Breast epithelium (tissue), 3 donors: Measurements from ENCODE around the gene SLC35A4.

Source experiments
- POLR2A ChIP-seq: fragments of 450-650 bp; IDR thresholded peaks from one replicate; pipeline ENCODE4 v1.6.1; 2016; ENCODE audit warnings: antibody characterized with exemption, mild to moderate bottlenecking, moderate library complexity
- POLR2AphosphoS5 ChIP-seq, 3 donors: sonication (generic); formaldehyde crosslinking; IDR thresholded peaks; one replicate each; pipeline ENCODE4 v1.6.1; 2017; ENCODE audit warnings: antibody characterized with exemption in 3 of 3

DNA sequence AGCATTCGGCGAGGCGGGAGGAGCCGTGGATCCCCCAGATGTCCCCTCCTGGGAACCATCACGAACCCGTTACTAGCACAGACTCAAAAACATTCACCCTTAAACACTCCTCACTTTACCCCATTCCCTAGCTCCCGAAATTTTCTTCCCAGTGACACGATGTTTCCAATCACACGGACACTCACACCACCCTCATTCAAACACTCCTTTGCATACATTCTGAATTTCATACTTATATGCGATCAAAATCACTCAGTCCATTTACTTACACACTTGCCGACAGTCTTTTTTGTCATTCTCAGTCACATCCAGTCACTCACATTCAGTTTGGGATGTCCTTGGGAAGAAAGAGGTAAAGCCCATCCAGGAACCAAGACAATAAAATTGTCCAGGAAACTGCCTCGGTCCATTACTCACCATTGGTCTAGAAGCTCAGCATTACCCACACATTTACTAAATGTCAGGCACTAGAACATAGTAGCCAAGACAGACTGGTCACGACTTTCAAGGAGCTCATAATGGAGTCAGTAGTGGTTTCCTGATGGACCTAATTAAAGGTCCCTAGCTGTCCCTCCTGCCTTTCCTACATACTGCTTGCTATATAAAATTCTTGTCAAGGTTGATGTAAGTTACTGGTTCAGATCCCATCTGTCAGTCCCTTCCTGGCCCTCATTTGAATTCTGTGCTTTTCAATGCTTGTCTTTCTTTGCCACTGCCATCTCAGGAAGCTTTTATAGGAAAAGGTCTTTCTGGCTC is 574 bp downstream of the SLC35A4 start:
- no peak for TF ChIP-seq POLR2AphosphoS5 (IDR thresholded peaks at IDR 0.05)
- no peak for TF ChIP-seq POLR2A
